GM13977 (cell line): ENCODE data around the gene TCF12.

ENCODE experiments used
- DNase-seq: peaks from one replicate; pipeline ENCODE4 v3.0.0; 2012; ENCODE audit warnings: low spot score
- CTCF ChIP-seq: IDR thresholded peaks from 2 replicates; pipeline ENCODE4 v1.5.1; 2012; ENCODE audit warnings: mild to moderate bottlenecking, control low read depth; ENCODE audit not compliant: insufficient read depth; ENCODE audit errors: extremely low read depth, missing control alignments
- in situ Hi-C: fragments of 300-500 bp; cut with MboI; formaldehyde crosslinking; loops from one replicate; pipeline ENCODE4 v1.12.0; 2022; ENCODE audit warnings: low sequenced_read_pairs, low pct_unique_long_range_greater_than_20kb, mixed read lengths, inconsistent platforms; ENCODE audit not compliant: unreplicated experiment

Gene TCF12

GRCh38 chr15:57086857-57087427, 168.5 kb downstream of the TCF12 start:
- DNase-seq, result no peak
- no peak for TF ChIP-seq CTCF
- in situ Hi-C loops, result no loop called here

- in situ Hi-C loops, result no loop called here
- TF ChIP-seq CTCF, result no peak
- DNase-seq, result no peak
These were observed 171.5 kb downstream of the TCF12 start for GRCh38 chr15:57089815-57090495.

GRCh38 chr15:57090496-57090859, 172.0 kb downstream of the TCF12 start:
- in situ Hi-C loops, result no loop called here
- no peak for TF ChIP-seq CTCF
- DNase-seq, result no peak

GRCh38 chr15:57091636-57092035, 173.2 kb downstream of the TCF12 start:
- TF ChIP-seq CTCF, result no peak
- in situ Hi-C loops, result no loop called here
- DNase-seq, result no peak

- no peak for DNase-seq
- in situ Hi-C loops, result no loop called here
- no peak for TF ChIP-seq CTCF
These were observed 173.8 kb downstream of the TCF12 start for GRCh38 chr15:57092252-57092651.

GRCh38 chr15:57094321-57095257, 176.1 kb downstream of the TCF12 start:
- in situ Hi-C loops, result no loop called here
- DNase-seq, result no peak
- no peak for TF ChIP-seq CTCF
